GM18951 (cell line): ENCODE results near the gene DLG2.

Experiments
- POLR2A ChIP-seq: IDR thresholded peaks from 4 replicates; pipeline ENCODE4 v1.6.1; 2011; ENCODE audit warnings: mild to moderate bottlenecking; ENCODE audit not compliant: insufficient read length, insufficient read depth; ENCODE audit errors: extremely low read depth
- in situ Hi-C: fragments of 300-500 bp; cut with MboI; formaldehyde crosslinking; loops from one replicate; pipeline ENCODE4 v1.12.0; 2022; ENCODE audit warnings: low sequenced_read_pairs, mixed read lengths, inconsistent platforms; ENCODE audit not compliant: unreplicated experiment

The DLG2 gene

DNA sequence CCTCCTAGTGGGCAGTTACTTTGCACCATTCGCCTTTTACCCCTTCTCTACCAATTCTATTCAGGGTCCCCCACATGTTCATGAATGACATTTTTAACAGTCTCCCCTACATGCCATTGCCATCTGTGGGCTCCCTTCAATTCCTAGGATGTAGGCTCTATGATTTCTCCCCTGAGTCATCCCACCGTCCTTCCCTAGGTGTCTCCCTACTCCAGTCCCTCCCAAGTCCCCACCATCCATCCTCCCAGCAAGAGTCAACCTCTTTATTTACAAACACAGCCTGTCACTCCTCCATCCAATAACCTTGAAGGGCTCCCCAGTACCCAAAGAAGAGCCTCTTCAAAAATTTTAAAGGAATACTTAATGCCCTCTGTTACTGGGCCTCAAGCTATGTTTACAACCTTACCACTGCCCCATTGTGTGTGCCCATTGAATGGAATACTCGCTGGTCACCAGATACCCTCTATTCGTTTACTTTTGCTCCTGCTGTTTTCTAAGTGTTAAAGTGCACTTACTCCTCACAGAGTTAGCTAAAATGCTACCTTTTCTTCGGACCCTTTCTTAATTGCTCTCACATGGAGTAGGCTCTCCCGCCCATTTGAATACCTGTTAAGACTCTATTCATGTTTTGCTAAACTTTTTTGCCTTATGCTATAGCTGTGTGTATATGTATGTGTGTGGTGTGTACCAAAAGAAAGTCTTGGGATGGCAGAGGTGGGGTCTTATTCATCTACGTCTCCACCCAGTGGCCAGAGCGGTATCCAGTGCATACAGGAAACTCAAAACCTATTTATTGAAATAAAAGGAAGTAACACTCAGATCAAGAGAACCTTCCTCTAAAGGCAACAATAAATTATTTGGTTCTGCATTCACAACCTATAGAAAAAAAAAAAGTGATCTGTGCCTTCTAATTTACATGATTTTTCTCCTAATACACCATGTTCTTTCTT is 2105.2 kb downstream of the DLG2 start:
- no peak for TF ChIP-seq POLR2A
- in situ Hi-C loops, result no loop called here

DNA sequence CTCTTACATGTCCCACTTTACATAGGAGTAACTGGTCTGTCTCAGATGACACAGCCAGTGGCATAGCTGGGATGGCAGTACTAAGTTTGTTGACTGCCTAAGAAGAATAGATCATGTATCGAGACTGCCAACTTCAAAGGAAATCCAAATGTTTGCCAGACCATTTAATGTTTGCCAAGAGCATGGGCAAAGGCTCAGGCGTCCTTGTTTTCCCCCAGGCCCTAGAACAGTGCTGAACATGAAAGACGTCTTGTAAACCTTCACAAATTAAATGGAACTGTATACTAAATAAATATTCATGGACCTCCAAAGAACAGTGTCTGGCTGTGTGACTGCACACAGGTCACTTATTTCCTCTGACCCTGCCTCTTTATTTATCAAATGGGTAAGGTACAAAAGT is 2106.3 kb downstream of the DLG2 start:
- TF ChIP-seq POLR2A, result no peak
- in situ Hi-C loops, result no loop called here

DNA sequence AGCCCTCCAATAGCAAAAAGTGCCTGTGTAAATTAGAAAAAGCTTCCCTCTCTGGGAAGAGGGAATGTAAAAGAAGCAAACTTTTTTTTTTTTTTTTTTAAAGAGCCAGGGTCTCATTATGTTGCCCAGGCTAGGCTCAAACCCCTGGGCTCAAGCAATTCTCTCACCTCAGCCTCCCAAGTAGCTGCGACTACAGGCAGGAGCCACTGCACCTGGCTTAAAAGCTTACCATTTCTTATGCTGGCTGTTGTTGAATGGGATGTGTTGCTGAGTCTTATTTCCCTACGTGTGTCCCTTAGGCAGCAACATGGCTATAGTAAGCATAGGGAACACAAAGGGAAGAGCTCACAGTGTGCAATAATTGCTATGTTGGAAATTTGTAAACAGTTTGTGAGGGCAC is 2115.5 kb downstream of the DLG2 start:
- no peak for TF ChIP-seq POLR2A
- in situ Hi-C loops, result no loop called here

DNA sequence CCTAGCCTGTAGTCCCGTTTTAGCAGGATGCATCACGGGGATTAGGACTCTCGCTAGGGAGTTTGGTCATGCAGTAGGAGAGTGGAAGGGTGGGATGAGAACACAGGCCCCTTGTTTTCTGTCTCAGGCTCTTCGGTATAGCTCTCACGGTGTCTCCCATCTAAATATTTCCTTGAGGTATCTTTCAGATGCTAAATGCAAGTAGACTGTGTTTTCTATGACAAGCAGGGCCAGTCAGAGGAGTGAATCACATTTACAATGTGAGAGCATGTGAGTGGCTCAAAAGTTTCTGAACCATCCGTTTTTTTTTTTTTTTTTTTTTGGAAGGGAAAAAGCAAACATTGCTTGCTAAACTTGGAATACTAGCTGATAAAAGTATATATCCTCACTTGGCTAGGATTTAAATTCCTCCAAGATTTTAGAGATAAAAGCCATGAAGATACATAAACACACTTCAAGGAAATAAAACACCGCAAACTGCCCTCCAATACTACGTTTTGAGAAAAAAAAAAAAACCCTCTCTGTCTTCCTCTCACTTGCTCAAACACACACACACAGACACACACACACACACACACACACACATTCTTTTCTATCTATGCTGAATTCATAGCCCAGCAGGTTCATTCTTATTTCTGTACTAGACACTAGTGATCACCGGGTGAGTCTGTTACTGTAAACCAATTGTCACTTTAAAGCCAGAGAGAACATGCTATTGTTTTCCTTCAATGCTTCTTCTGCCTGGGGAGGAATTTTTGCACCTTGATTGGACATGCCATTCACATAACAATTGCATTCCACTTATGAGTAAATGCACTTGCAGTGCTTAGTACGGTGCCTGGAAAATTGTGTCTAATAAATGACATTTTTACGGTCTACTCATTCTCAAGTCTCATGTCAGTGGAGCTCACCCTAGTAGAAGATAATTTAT is 2116.3 kb downstream of the DLG2 start:
- TF ChIP-seq POLR2A, result no peak
- in situ Hi-C loops, result no loop called here

DNA sequence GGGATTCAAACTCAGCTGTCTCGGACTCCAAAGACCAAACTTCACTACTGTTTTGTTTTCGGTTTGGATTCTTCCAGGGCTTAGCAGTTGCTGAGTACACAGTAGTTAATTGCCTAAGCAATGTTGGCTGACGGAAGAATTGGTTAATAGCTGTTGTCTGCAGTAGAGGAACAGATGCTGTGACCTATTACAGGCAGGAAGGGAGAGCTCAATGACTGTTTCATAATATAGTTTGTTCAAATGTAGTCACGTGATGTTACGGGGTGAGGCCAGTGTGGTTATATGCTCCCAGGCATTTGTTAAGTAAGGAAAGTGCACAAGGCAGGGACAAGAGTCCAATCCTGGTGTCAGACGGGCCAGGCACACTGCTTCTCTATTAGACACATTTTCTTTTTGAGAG is 2118.3 kb downstream of the DLG2 start:
- TF ChIP-seq POLR2A, result no peak
- in situ Hi-C loops, result no loop called here

DNA sequence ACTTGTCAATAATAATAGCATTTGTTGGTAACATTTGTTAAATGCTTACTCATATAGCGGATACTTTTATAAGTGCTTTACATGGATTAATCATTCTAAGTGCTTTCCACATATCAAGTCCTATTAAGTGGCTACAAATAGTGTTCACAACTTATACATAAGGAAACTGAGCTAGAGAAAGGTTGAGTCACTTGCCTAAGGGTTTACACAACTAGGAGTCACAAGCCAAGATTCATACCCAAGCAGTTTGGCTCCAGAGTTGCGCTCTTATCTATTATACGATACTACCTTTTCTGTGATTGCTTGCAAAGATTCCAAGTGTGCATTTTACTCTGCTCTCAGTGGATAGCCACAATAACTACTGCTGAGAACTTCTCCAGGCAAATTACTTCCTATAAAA is 2125.1 kb downstream of the DLG2 start:
- TF ChIP-seq POLR2A, result no peak
- in situ Hi-C loops, result no loop called here

DNA sequence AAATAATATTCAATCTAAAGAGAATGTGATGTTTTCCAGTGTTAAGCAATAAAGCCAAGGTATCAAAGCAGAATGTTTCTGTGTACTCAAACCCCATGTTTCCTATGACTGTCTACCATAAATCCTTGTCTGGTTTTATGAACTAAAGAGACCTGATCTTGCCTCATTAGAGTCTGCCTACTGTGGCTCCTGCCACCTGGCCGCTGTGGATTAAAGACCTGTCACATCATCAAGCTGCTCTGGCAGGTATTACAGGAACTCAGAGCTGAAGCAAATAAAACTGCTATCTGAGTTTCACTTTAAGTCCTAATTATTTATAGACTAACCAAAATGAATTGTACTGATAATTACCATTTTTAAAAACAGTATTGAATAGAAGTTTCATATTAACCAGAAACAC is 2133.2 kb downstream of the DLG2 start:
- in situ Hi-C loops, result no loop called here
- TF ChIP-seq POLR2A, result no peak

DNA sequence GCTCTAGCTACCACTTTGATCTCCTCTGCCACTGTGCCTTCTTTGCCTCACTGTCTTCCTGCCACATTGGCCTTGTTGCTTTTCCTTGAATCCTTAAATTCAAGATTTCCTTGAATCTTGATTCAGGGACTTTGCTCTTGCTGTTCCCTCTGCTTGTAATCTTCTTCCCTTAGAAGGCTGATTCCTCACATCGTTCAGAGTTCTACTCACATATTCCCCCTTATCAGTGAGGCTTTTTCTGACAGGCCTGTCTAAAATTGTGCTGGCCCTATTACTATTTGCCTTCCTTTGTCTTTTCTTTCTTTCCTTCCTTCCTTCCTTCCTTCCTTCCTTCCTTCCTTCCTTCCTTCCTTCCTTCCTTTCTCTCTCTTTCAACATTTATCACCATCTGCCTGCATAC is 2134.1 kb downstream of the DLG2 start:
- in situ Hi-C loops, result no loop called here
- TF ChIP-seq POLR2A, result no peak

DNA sequence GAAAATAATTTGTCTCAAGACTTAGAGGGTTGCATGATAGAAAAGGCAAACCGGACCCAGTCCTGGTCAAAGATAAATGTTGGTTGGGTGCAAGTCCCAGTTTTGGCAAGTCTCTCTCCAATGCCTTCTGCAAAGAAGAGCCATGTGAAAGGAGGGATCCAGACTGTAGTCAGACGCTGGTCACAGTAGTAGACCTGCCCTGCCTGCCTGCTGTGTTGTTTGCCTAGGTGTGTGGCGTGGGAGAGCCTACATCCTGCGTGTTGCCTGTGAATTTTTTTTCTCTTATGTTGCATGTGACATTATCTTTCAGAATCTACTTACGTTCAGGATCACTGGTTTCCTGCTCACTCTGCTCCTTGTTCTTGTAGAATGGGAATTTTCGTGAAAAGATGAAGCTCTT is 2143.3 kb downstream of the DLG2 start:
- in situ Hi-C loops, result no loop called here

DNA sequence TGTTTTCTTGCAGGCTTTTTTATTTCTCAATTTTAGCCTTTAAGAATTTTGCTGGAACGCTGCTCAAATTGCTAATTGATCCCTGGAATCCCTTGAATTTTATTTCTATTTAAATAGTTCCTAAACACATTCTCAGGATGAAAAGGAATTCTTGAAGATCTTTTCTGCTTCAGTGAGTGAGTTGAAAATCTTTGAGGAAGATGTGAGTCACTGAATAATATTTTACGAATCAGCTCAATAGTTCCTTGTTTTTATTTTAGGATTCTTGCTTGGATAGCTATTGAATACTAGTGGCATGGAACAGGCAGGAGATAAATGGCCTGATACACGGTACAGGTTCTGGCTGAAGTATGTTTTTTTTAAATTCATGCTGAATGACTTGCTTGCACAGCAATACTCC is 2146.3 kb downstream of the DLG2 start:
- in situ Hi-C loops, result no loop called here
- TF ChIP-seq POLR2A, result no peak

More for the DNA sequence above, 2143.3 kb downstream of the DLG2 start:
- TF ChIP-seq POLR2A, result no peak

DNA sequence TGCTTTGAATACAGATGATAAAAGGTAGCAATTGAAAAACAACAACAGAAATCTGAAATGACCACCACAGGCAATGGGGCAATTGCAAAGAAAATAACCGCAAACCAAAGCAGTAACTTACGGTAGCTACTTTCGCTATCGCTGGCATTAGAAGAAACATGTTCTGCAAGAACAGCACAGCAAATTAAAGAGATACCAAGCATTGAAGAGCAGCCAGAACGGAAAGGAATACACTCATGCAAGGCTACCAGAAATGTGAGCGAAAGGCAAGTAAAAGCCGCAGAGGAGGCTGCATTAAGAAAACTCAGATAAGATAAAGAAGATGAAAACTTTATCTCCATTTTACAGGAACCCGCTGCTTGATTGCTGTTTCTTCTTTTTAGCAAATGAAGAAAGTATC is 2146.9 kb downstream of the DLG2 start:
- in situ Hi-C loops, result no loop called here
- TF ChIP-seq POLR2A, result no peak

DNA sequence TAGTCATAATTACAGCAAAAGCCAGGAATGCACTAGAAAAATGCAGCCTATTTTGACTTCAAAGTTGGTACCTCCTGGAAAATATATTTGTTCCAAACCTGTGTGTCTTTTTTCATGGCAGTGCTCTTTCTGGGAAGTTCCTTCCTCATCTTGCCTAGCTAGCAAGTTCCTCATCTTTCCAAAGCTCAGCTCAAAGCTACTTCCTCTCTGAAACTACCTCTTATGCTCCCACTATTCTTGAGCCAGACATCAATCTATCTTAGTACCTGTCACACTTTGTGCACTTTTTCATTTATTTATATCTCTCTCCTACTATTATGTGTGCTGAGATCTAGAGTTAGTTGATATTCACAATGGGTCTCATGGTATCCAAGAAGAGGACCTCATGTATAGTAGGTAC is 2149.4 kb downstream of the DLG2 start:
- no peak for TF ChIP-seq POLR2A
- in situ Hi-C loops, result no loop called here

DNA sequence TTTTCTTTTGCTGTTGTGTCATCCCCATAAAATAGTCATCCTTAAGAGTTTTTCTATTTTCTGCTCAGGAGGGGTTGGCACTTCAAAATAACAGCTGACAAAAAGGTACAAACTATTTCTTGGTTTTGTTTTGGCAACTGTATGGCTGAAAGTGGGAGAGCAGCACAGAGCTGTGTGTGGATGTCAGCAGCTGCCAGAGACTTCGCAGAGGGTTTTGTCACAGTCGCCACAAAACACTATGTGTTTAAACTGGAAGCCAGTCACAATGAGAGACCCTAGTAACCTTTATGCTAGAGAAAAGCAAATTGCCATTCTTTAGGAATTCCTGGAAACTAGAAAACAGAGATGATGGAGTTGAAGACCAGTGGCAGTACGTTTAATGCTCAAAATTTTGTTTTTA is 2151.4 kb downstream of the DLG2 start:
- no peak for TF ChIP-seq POLR2A
- in situ Hi-C loops, result no loop called here
